K562 (cell line): ENCODE data around the gene WDR81. TPM values are rescaled to one million over a fixed set of nuclear protein-coding genes. Genes with fewer than 3 reads are reported as not detected.

Experiments used
- BHLHE40 ChIP-seq: IDR thresholded peaks from 2 replicates; pipeline ENCODE4 v1.6.1; 2011; ENCODE audit warnings: low read length, improper control_type of control experiment
- BRCA1 ChIP-seq, 2 experiments: fragments of 450-650 bp in 1 of 2; sonication (generic) in 1 of 2; formaldehyde crosslinking in 1 of 2; IDR thresholded peaks; 2 replicates each; pipeline versions ENCODE4 v1.5.0 to v1.6.1; 2017 to 2020; ENCODE audit warnings: mild to moderate bottlenecking in 1 of 2, missing genetic modification reagents in 1 of 2
- CSDE1 ChIP-seq, 2 experiments: fragments of 450-650 bp; IDR thresholded peaks; 2 replicates each; pipeline ENCODE4 v1.6.1; 2016; ENCODE audit warnings: mild to moderate bottlenecking in 1 of 2
- HDAC1 ChIP-seq, 2 experiments: fragments of 450-650 bp; IDR thresholded peaks; 2 replicates each; pipeline ENCODE4 v1.6.1; 2016 to 2017; ENCODE audit warnings: inconsistent platforms in 1 of 2, mild to moderate bottlenecking in 1 of 2, moderate library complexity in 1 of 2
- MED1 ChIP-seq: sonication (generic); formaldehyde crosslinking; IDR thresholded peaks from 2 replicates; pipeline ENCODE4 v1.8.1; 2023; ENCODE audit warnings: missing genetic modification reagents, borderline replicate concordance
- MTA1 ChIP-seq: fragments of 450-650 bp; IDR thresholded peaks from 2 replicates; pipeline ENCODE4 v1.6.1; 2017; ENCODE audit warnings: borderline replicate concordance
- MXI1 ChIP-seq: IDR thresholded peaks from 2 replicates; pipeline ENCODE4 v1.6.1; 2011; ENCODE audit warnings: low read depth, mild to moderate bottlenecking, improper control_type of control experiment, low read length
- RCOR1 ChIP-seq, 2 experiments: IDR thresholded peaks; 2 replicates each; pipeline ENCODE4 v1.6.1; 2012; ENCODE audit warnings: low read depth in 2 of 2, low read length in 2 of 2, borderline replicate concordance in 1 of 2, improper control_type of control experiment in 1 of 2
- REST ChIP-seq, 2 experiments: fragments of 450-650 bp; formaldehyde crosslinking in 1 of 2; IDR thresholded peaks; 2 replicates each; pipeline versions ENCODE4 v1.4.0 to v1.6.1; 2014 to 2020; ENCODE audit warnings: mild to moderate bottlenecking in 2 of 2, borderline replicate concordance in 1 of 2, low read depth in 1 of 2
- ZNF174 ChIP-seq: fragments of 250-450 bp; sonication (Bioruptor Pico); IDR thresholded peaks from 2 replicates; pipeline ENCODE4 v1.4.0; 2020; ENCODE audit warnings: mild to moderate bottlenecking
- ZNF609 ChIP-seq: sonication (generic); formaldehyde crosslinking; IDR thresholded peaks from 2 replicates; pipeline ENCODE4 v1.8.1; 2023; ENCODE audit warnings: missing genetic modification reagents, mild to moderate bottlenecking, borderline replicate concordance
- polyA plus RNA-seq, 8 experiments: library from polyadenylated mRNA; depleted of rRNA in 4 of 8; stranded (reverse) in 5 of 8; unstranded in 3 of 8; fragments of >200 nt; fragmentation: Nextera tagmentation in 2 of 8; fragmentation: Illumina TruSeq in 1 of 8; extraction: Ambion mirVana in 2 of 8; extraction: Trizol in 1 of 8; gene quantifications; 2 replicates each; pipeline versions ENCODE4 v1.2.1 to v1.2.3, GENCODE V29; 2011 to 2014; ENCODE audit warnings: inconsistent platforms in 1 of 8, missing spikeins in 1 of 8
- total RNA-seq, 7 experiments: library from RNA; depleted of rRNA in 6 of 7; stranded (reverse); fragments of >200 nt in 6 of 7; fragmentation: Illumina TruSeq in 2 of 7; extraction: Trizol in 2 of 7; gene quantifications; 2 replicates each; pipeline versions ENCODE4 v1.2.1 to v1.2.3, GENCODE V29; 2011 to 2021; ENCODE audit warnings: low replicate concordance in 1 of 7
- TF ChIP-seq, protein P1 (sequence below): sonication (generic); formaldehyde crosslinking; IDR thresholded peaks from 2 replicates; pipeline ENCODE4 v1.8.1; 2023; ENCODE audit warnings: mild to moderate bottlenecking, missing genetic modification reagents

WDR81 gene
- total and polyA plus RNA-seq, 9 of the 15 experiments (the other 6 are each of a cell fraction or from before 2014, with no cell fraction given): 0.01 to 17.1 (median 3.3) TPM

DNA sequence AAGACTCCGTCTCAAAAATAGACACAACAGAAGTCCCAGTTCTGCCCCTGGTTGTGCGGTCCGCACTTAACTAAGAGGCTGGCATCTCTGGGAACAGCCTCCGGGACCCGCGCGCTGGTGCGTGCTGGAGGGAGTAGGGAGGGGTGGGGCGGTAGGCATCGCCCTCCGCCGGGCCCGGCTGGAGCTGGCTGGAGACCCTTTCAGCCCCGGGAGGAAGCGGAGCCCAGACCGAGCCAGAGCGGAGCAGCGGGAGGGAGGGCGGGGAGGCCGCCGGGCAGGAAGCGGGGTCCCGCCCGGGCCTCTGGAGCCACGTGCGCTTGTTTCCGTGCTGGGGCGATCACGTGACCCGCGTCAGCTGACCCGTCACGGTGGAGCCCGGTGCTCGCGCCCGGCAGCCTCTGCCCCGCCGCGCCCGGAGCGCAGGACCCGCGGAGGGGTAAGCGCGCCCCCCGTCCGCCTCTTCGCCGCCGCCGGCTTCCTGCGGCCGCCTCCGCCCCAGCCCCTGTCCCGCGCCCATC lies at the start of gene WDR81 (continued):
- TF ChIP-seq MED1 (CRISPR knock-in tag): no peak
- TF ChIP-seq CSDE1 (IDR thresholded peaks at IDR 0.05): no peak
- TF ChIP-seq ZNF609 (CRISPR knock-in tag): peak; percentile 55; the same call in 1 of the 2 replicates
- TF ChIP-seq RCOR1 (IDR thresholded peaks at IDR 0.05; ENCODE audit: borderline replicate concordance in 1 of 2, low read depth in 2 of 2, low read length in 2 of 2): peak in 1 of 2 experiments; percentile 7; a peak in 1 of 4 replicates
- TF ChIP-seq, protein P1, sequence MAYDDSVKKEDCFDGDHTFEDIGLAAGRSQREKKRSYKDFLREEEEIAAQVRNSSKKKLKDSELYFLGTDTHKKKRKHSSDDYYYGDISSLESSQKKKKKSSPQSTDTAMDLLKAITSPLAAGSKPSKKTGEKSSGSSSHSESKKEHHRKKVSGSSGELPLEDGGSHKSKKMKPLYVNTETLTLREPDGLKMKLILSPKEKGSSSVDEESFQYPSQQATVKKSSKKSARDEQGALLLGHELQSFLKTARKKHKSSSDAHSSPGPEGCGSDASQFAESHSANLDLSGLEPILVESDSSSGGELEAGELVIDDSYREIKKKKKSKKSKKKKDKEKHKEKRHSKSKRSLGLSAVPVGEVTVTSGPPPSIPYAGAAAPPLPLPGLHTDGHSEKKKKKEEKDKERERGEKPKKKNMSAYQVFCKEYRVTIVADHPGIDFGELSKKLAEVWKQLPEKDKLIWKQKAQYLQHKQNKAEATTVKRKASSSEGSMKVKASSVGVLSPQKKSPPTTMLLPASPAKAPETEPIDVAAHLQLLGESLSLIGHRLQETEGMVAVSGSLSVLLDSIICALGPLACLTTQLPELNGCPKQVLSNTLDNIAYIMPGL: no peak
- TF ChIP-seq REST (IDR thresholded peaks at IDR 0.05; ENCODE audit: borderline replicate concordance): peak; percentile 85
- TF ChIP-seq REST (CRISPR knock-in tag; IDR thresholded peaks at IDR 0.05; ENCODE audit: low read depth): no peak
- no peak for TF ChIP-seq MTA1
- no peak for TF ChIP-seq BRCA1 (IDR thresholded peaks at IDR 0.05)
- no peak for TF ChIP-seq BRCA1 (CRISPR knock-in tag; IDR thresholded peaks at IDR 0.05)
- TF ChIP-seq MXI1: peak; percentile 43; the same call in 1 of the 2 replicates
- no peak for TF ChIP-seq ZNF174 (CRISPR knock-in tag)
- TF ChIP-seq HDAC1 (IDR thresholded peaks at IDR 0.05): peak in 1 of 2 experiments; percentile 76; a peak in 2 of 4 replicates
- peak; percentile 91 for TF ChIP-seq BHLHE40
